Hepatocyte (in vitro differentiated cells): Measurements from ENCODE around the gene SPCS2. TPM values are rescaled to one million over a fixed set of nuclear protein-coding genes. Genes with fewer than 3 reads are reported as not detected.

Experiments
- DNase-seq: peaks from one replicate; pipeline ENCODE4 v3.0.0-alpha.2; 2016; ENCODE audit warnings: low spot score
- H2AFZ ChIP-seq: fragments of 200-600 bp; sonication (generic); 2 replicates; pipeline ENCODE4 v1.6.0; 2016; ENCODE audit warnings: antibody characterized with exemption, mild to moderate bottlenecking
- H3K27ac ChIP-seq: fragments of 200-600 bp; sonication (generic); 2 replicates; pipeline ENCODE4 v1.5.1; 2016; ENCODE audit warnings: mild to moderate bottlenecking
- H3K27me3 ChIP-seq: fragments of 200-600 bp; sonication (generic); 2 replicates; pipeline ENCODE4 v1.6.1; 2016
- H3K36me3 ChIP-seq: fragments of 200-600 bp; sonication (generic); replicated peaks from 2 replicates; pipeline ENCODE4 v1.5.1; 2016; ENCODE audit warnings: low read depth; ENCODE audit not compliant: insufficient read depth
- H3K4me1 ChIP-seq: fragments of 200-600 bp; sonication (generic); 2 replicates; pipeline ENCODE4 v1.5.1; 2016; ENCODE audit warnings: mild to moderate bottlenecking, moderate library complexity; ENCODE audit not compliant: insufficient read depth
- H3K4me2 ChIP-seq: fragments of 200-600 bp; sonication (generic); 2 replicates; pipeline ENCODE4 v1.6.0; 2016
- H3K4me3 ChIP-seq: fragments of 200-600 bp; sonication (generic); 2 replicates; pipeline ENCODE4 v1.5.1; 2016; ENCODE audit warnings: mild to moderate bottlenecking
- H3K79me2 ChIP-seq: fragments of 200-600 bp; sonication (generic); 2 replicates; pipeline ENCODE4 v1.6.0; 2017; ENCODE audit warnings: mild to moderate bottlenecking
- H3K9me2 ChIP-seq: fragments of 200-600 bp; sonication (generic); replicated peaks from 2 replicates; pipeline ENCODE4 v1.6.0; 2017; ENCODE audit warnings: mild to moderate bottlenecking; ENCODE audit not compliant: insufficient read depth
- H3K9me3 ChIP-seq: fragments of 200-600 bp; sonication (generic); 2 replicates; pipeline ENCODE4 v1.5.1; 2016; ENCODE audit warnings: low read depth, mild to moderate bottlenecking
- H4K20me1 ChIP-seq: fragments of 200-600 bp; sonication (generic); 2 replicates; pipeline ENCODE4 v1.6.0; 2016; ENCODE audit warnings: mild to moderate bottlenecking; ENCODE audit not compliant: insufficient read depth, poor library complexity, severe bottlenecking
- EZH2 ChIP-seq: fragments of 200-600 bp; sonication (generic); IDR thresholded peaks from 2 replicates; pipeline ENCODE4 v1.6.1; 2016; ENCODE audit warnings: antibody characterized with exemption, mild to moderate bottlenecking, borderline replicate concordance
- EZH2phosphoT487 ChIP-seq: fragments of 200-600 bp; sonication (generic); IDR thresholded peaks from one replicate; pipeline ENCODE4 v1.6.1; 2018; ENCODE audit warnings: antibody characterized with exemption, mild to moderate bottlenecking, low read depth, moderate library complexity; ENCODE audit not compliant: unreplicated experiment, severe bottlenecking
- WGBS: methylation state at CpG from one replicate; pipeline ENCODE4 v1.1.6; 2016; ENCODE audit warnings: low lambda C conversion rate; ENCODE audit errors: missing lambda C conversion rate; 5-methylcytosine and 5-hydroxymethylcytosine counted together
- polyA plus RNA-seq: library from polyadenylated mRNA; unstranded; fragments of >200 nt; fragmentation: Nextera tagmentation; extraction: Ambion mirVana; gene quantifications from 2 replicates; pipeline ENCODE4 v1.2.1, GENCODE V29; 2016
- total RNA-seq: library from RNA; depleted of rRNA; stranded (reverse); fragments of >200 nt; gene quantifications from 2 replicates; pipeline ENCODE4 v1.2.3, GENCODE V29; 2014
- TF ChIP-seq, protein P1 (sequence below): fragments of 200-600 bp; sonication (generic); IDR thresholded peaks from 2 replicates; pipeline ENCODE4 v1.5.1; 2016; ENCODE audit warnings: antibody characterized with exemption, mild to moderate bottlenecking; ENCODE audit not compliant: poor library complexity

The SPCS2 gene
- total and polyA plus RNA-seq, 2 experiments from 2014 or later = 51.0 to 428 TPM

DNA sequence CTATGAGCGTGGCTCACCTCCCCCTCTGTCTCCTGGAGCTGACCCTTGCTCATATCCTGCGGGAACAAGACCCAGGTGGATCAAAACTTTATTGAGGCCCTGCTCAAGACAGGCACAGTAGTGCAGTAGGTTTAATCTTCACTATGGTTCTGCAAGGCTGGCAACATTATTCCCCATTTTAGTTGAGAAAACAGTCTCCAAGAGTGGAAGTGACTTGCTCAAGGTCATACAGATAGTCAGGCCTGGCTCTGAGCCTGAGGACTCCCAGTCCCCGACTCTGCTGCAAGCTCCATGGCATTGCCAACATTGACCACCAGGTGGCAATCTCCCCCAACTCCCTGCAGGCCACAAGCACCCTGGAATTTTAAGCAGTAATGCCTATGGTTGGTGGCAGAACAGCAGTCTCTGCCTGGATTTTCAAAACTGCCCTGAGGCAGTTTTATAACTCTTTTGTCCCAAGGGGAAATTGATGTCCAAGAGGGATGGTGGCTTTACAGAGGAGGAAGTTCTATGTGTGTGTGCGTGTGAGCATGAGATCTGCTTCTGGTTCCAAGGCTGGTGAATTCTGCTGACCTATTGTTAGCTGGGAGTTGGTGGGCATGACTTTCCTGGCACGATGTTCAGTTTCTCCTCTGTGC is 73.8 kb downstream of the SPCS2 start:
- no peaks in the 10 kb centered on the region for H4K20me1 ChIP-seq
- H3K4me1 ChIP-seq = no peaks in the 10 kb centered on the region
- H3K4me2 ChIP-seq = no peak overlapping the region
- H3K9me2 ChIP-seq = no peaks in the 10 kb centered on the region
- no peaks in the 10 kb centered on the region for H3K79me2 ChIP-seq
- no peak overlapping the region for H2AFZ ChIP-seq
- no peaks in the 10 kb centered on the region for H3K36me3 ChIP-seq
- no peaks in the 10 kb centered on the region for H3K9me3 ChIP-seq
- WGBS = 73% methylated on average over 5 of the region's 5 CpGs
- TF ChIP-seq, protein P1, sequence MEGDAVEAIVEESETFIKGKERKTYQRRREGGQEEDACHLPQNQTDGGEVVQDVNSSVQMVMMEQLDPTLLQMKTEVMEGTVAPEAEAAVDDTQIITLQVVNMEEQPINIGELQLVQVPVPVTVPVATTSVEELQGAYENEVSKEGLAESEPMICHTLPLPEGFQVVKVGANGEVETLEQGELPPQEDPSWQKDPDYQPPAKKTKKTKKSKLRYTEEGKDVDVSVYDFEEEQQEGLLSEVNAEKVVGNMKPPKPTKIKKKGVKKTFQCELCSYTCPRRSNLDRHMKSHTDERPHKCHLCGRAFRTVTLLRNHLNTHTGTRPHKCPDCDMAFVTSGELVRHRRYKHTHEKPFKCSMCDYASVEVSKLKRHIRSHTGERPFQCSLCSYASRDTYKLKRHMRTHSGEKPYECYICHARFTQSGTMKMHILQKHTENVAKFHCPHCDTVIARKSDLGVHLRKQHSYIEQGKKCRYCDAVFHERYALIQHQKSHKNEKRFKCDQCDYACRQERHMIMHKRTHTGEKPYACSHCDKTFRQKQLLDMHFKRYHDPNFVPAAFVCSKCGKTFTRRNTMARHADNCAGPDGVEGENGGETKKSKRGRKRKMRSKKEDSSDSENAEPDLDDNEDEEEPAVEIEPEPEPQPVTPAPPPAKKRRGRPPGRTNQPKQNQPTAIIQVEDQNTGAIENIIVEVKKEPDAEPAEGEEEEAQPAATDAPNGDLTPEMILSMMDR = peak; percentile 90
- TF ChIP-seq EZH2phosphoT487 = no peak
- no peak overlapping the region for H3K4me3 ChIP-seq
- H3K27me3 ChIP-seq = no peaks in the 10 kb centered on the region
- peak; percentile 84 for DNase-seq
- no peak overlapping the region for H3K27ac ChIP-seq

DNA sequence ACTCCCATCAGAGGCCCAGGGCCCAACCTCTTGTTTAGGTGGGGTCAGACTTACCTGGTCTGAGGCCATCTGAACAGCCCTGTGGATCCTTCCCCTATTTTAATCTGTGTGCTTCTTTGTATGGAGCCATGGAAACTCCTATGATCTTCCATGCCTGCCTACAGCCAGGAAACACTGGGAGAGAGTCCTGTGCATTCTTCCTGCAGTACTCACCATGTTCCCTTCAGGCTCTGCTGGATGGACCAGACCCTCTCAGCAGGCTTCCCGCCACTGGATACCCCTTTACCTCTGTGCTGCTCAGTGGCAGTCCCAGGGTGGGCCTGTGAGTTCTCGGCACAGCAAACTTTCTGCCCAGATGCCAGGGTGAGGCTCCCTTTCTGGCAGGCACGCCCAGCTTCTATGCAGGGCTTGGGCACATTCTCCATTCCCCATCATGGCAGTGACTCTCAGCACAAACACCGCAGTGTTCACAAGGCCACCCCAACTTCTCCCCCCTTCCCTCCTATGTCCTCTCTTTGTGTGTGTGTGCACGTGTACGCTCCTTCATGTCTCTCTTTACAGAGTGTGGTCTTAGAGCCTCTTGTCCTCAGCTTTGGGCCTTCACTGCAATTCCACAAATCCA is 74.5 kb downstream of the SPCS2 start:
- Histone ChIP-seq H3K27ac (no peak overlapping the region), H3K4me2 (no peak overlapping the region), H3K9me2 (no peaks in the 10 kb centered on the region), H3K36me3 (no peaks in the 10 kb centered on the region), H3K27me3 (no peaks in the 10 kb centered on the region), H2AFZ (no peak overlapping the region), H3K9me3 (no peaks in the 10 kb centered on the region), H4K20me1 (no peaks in the 10 kb centered on the region), H3K4me1 (no peaks in the 10 kb centered on the region), H3K79me2 (no peaks in the 10 kb centered on the region), H3K4me3 (no peak overlapping the region)
- TF ChIP-seq EZH2 (no peak), EZH2phosphoT487 (no peak)
- DNase-seq = no peak
- WGBS = 96% methylated on average over 6 of the region's 6 CpGs

DNA sequence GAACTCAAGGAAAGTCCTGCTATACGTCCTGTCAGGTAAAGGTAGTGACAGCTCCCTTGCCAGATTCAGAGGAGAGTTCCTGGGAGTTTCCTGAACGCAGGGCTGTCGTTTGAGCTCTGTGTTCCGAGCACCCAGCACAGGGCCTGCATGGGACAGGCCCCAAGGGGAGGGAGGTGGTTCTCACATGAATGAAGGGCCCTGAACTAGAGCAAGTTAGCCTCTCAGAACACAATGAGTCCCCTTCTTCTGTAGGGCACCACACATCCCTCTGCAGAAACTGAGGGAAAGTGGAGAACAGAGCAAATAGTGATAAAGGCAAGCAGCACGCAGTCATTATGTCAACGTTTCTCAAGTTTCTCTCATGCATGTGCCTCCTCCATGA is 75.0 kb downstream of the SPCS2 start:
- 54% methylated on average over 6 of the region's 6 CpGs for WGBS
- Histone ChIP-seq H3K79me2 (no peaks in the 10 kb centered on the region), H3K27ac (no peak overlapping the region), H3K4me2 (no peak overlapping the region), H4K20me1 (no peaks in the 10 kb centered on the region), H3K4me3 (no peak overlapping the region), H3K9me3 (no peaks in the 10 kb centered on the region), H3K36me3 (no peaks in the 10 kb centered on the region), H2AFZ (no peak overlapping the region), H3K4me1 (no peaks in the 10 kb centered on the region), H3K27me3 (no peaks in the 10 kb centered on the region), H3K9me2 (no peaks in the 10 kb centered on the region)
- no peak for TF ChIP-seq EZH2phosphoT487
- DNase-seq = no peak

DNA sequence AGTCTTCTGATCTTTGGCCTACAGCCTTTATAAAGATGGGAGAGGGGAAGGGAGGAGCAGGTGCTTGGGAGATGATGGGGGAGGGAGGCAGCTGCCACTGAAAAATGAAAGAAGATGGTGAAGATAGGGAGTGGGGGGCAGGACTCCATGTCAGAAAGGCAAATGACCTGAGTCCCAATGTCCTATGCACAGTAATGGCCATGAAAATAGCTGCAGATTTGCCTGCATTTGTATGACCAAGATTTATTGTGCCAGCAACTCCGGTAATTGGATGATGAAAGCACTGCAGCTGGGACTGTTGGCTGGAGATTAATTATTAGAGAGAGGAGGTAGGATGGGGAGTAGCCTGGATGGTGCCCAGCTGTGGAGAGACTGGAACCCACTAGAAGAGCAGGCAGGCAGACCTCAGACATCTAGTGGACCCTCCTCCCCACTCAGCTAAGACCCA is 75.7 kb downstream of the SPCS2 start:
- H3K36me3 ChIP-seq = no peaks in the 10 kb centered on the region
- WGBS = 100% methylated on average over 1 of the region's 1 CpG
- no peak overlapping the region for H2AFZ ChIP-seq
- no peak overlapping the region for H3K27ac ChIP-seq
- no peaks in the 10 kb centered on the region for H3K4me1 ChIP-seq
- H3K79me2 ChIP-seq = no peaks in the 10 kb centered on the region
- no peak for DNase-seq
- TF ChIP-seq, protein P1 = no peak
- no peak for TF ChIP-seq EZH2
- TF ChIP-seq EZH2phosphoT487 = no peak
- no peaks in the 10 kb centered on the region for H4K20me1 ChIP-seq
- no peaks in the 10 kb centered on the region for H3K9me2 ChIP-seq
- no peak overlapping the region for H3K4me2 ChIP-seq
- no peaks in the 10 kb centered on the region for H3K9me3 ChIP-seq
- no peak overlapping the region for H3K4me3 ChIP-seq
- no peaks in the 10 kb centered on the region for H3K27me3 ChIP-seq
